ENCODE data around the gene KRT9. TPM values are rescaled to one million over a fixed set of nuclear protein-coding genes. Genes with fewer than 3 reads are reported as not detected.
A peak's percentile ranks its signal among the peaks of the same experiment; 100 is the strongest.

The KRT9 gene
- total RNA-seq, 1 experiment from 2014 or later, result not detected

DNA sequence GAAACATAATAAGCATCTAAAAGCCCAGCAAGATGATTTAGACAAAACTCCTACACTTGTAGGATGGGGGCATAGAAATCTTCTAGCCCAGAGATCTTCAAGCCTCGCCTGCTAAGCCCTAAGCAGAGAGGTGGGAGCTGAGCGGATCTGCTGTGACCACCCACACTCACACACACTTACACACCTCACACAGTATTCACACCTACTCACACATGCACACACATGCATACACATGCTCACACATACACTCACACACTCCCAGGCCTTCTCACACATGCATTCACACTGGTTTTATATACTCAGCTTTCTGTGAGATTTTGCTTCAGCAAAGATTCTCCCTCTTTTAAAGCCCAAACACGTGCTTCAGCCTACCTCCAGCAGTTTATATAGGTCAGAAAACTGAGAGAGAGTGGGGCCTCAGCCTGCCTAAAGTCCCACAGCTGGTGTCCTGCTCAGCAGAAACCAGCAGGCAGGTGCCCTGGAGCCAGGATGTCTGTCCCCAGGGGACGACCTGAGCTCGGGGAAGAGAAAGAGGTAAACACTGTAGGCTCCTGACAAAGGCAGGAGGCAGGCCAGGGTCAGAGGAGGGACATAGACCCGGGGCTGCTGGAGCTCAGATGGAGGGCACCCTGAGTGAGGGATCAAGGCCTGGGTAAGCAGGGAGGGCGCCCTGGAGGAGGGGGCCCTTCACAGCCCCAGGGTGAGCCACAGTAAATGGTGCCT lies 31.7 kb downstream of the KRT9 start:
- H3K27ac ChIP-seq, result no peak overlapping the region
- H3K9me3 ChIP-seq (replicated peaks), result no peaks in the 10 kb centered on the region
- no peak overlapping the region for H3K4me3 ChIP-seq
- H3K27me3 ChIP-seq (replicated peaks), result no peaks in the 10 kb centered on the region
- no peak for DNase-seq (ENCODE audit: low read depth in 1 of 2, low spot score in 2 of 2)
- H3K4me1 ChIP-seq (replicated peaks), result peaks cover 13% of the 10 kb centered on the region
- H3K36me3 ChIP-seq, result no peaks in the 10 kb centered on the region

DNA sequence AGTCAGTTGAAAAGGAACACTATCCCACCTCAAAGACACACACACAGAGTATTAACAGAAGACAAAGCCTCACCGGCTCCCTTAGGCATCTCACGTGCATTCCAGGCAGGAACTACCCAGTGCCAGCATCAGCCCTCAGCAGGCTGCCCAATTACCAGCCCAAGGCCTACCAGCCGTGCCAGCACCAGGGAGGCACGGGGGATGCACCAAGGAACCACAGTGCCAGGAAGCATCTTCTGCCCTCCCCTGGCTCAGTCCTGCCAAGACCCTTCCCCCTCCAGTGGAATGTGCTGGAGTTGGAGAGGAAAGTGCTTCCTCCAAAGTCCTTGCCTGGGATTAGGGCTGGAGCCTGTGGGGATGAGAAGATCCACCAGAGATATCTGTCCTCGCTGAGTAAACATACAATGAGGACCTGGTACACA lies 32.8 kb downstream of the KRT9 start:
- Histone ChIP-seq H3K27ac (peak overlapping the region; percentile 4; the same call in 1 of the 2 replicates), H3K36me3 (no peaks in the 10 kb centered on the region), H3K27me3 (replicated peaks) (no peaks in the 10 kb centered on the region), H3K4me1 (replicated peaks) (peaks cover 13% of the 10 kb centered on the region), H3K9me3 (replicated peaks) (no peaks in the 10 kb centered on the region), H3K4me3 (no peak overlapping the region)
- no peak for DNase-seq (ENCODE audit: low read depth in 1 of 2, low spot score in 2 of 2)

DNA sequence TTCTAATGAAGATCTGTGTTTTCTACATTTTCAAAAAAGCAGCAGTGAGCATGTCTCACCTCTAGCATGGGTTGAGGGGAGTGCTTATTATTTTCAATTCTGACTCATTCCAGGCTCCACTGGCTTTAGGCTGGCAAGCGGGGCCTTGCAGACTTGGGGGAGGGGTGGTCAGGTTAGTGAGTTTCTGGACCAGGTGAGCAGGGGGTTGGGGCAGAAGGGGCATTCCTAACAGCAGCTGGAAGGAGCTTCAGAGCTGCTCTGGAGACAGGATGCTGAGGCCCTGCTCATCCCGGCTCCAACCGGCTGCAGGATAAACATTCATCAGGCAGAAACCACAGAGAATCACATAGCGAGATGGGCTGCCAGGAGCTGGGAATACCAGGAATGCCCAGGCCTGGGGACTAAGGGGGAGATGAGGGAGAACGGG lies 33.3 kb downstream of the KRT9 start:
- peaks cover 13% of the 10 kb centered on the region for H3K4me1 ChIP-seq (replicated peaks)
- H3K4me3 ChIP-seq, result no peak overlapping the region
- H3K36me3 ChIP-seq, result no peaks in the 10 kb centered on the region
- no peaks in the 10 kb centered on the region for H3K27me3 ChIP-seq (replicated peaks)
- peak overlapping the region; percentile 4; the same call in 1 of the 2 replicates for H3K27ac ChIP-seq
- DNase-seq (ENCODE audit: low read depth in 1 of 2, low spot score in 2 of 2), result no peak
- H3K9me3 ChIP-seq (replicated peaks), result no peaks in the 10 kb centered on the region

- Histone ChIP-seq H3K9me3 (replicated peaks) (no peaks in the 10 kb centered on the region), H3K27ac (no peak overlapping the region), H3K4me1 (replicated peaks) (peaks cover 13% of the 10 kb centered on the region), H3K4me3 (no peak overlapping the region), H3K27me3 (replicated peaks) (no peaks in the 10 kb centered on the region), H3K36me3 (no peaks in the 10 kb centered on the region)
- no peak for DNase-seq (ENCODE audit: low read depth in 1 of 2, low spot score in 2 of 2)
These were observed 33.9 kb downstream of the KRT9 start for GRCh38 chr17:41537990-41538389.

DNA sequence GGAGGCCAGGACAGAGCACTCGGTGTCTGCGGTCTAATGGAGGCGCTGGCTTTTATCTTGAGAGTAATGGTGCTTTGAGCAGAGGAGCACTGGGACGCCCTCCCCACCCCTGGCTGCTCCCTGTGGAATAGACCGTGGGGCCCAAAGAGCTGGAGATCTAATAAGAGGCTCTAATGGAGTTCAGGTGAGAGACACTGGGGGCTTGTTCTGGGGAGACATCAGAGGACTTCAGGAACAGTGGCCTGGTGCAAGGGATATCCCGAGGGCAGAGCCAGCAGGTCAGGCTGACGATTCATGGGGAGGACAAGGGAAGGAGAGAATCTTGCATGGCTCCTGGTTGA lies 34.3 kb downstream of the KRT9 start:
- Histone ChIP-seq H3K27me3 (replicated peaks) (no peaks in the 10 kb centered on the region), H3K4me3 (no peak overlapping the region), H3K27ac (no peak overlapping the region), H3K9me3 (replicated peaks) (no peaks in the 10 kb centered on the region), H3K4me1 (replicated peaks) (peaks cover 13% of the 10 kb centered on the region), H3K36me3 (no peaks in the 10 kb centered on the region)
- no peak for DNase-seq (ENCODE audit: low read depth in 1 of 2, low spot score in 2 of 2)

- DNase-seq (ENCODE audit: low read depth in 1 of 2, low spot score in 2 of 2), result no peak
These were observed 34.9 kb downstream of the KRT9 start for GRCh38 chr17:41536741-41537613.

DNA sequence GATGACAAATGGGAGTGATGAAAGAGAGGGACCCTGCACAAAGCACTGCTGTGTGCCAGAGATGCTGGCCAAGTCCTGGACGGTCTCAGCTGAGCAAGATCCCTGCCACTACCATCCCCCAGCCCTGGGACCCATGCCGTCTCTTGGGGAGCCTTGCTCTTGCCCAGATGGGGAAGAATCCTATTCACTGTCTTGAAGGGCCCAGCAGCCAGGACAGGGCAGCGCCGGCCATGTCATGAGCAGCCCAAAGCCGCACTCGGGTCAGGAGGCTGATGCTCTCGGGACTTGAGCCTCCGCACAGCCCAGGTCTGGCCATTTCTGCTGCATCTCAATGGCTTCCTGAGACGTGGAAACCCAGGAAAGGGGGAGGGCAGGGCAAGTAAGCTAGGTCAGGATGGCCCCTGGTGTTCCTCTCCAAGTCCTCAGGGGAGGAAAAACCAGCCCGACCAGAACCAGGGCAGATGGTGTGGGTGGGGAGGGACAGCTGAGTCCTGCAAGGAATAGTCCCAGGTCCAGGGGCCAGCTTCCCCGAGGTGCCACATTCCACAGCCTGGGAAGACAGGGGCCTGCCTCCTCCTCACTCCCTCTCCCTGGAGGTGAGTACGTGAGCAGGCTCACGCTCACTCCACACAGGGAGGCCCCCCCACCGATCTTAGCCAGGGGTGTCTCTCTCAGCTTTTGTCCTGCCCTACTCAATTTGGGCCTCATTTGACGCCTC lies 35.9 kb downstream of the KRT9 start:
- H3K4me1 ChIP-seq (replicated peaks), result peaks cover 14% of the 10 kb centered on the region
- H3K9me3 ChIP-seq (replicated peaks), result no peaks in the 10 kb centered on the region
- H3K36me3 ChIP-seq, result no peaks in the 10 kb centered on the region
- H3K4me3 ChIP-seq, result no peak overlapping the region
- H3K27me3 ChIP-seq (replicated peaks), result no peaks in the 10 kb centered on the region
- no peak for DNase-seq (ENCODE audit: low read depth in 1 of 2, low spot score in 2 of 2)
- no peak overlapping the region for H3K27ac ChIP-seq

More at GRCh38 chr17:41536741-41537613, 34.9 kb downstream of the KRT9 start:
- Histone ChIP-seq H3K9me3 (replicated peaks) (no peaks in the 10 kb centered on the region), H3K27me3 (replicated peaks) (no peaks in the 10 kb centered on the region), H3K4me1 (replicated peaks) (peaks cover 13% of the 10 kb centered on the region), H3K36me3 (no peaks in the 10 kb centered on the region), H3K27ac (no peak overlapping the region), H3K4me3 (no peak overlapping the region)

GRCh38 chr17:41534899-41535546 lies 36.8 kb downstream of the KRT9 start:
- H3K36me3 ChIP-seq, result no peaks in the 10 kb centered on the region
- no peak for DNase-seq (ENCODE audit: low read depth in 1 of 2, low spot score in 2 of 2)
- no peaks in the 10 kb centered on the region for H3K27me3 ChIP-seq (replicated peaks)
- no peak overlapping the region for H3K27ac ChIP-seq
- peaks cover 23% of the 10 kb centered on the region for H3K4me1 ChIP-seq (replicated peaks)
- no peaks in the 10 kb centered on the region for H3K9me3 ChIP-seq (replicated peaks)
- H3K4me3 ChIP-seq, result no peak overlapping the region

- Histone ChIP-seq H3K9me3 (replicated peaks) (no peaks in the 10 kb centered on the region), H3K4me1 (replicated peaks) (peaks cover 26% of the 10 kb centered on the region), H3K27me3 (replicated peaks) (no peaks in the 10 kb centered on the region), H3K4me3 (no peak overlapping the region), H3K27ac (no peak overlapping the region), H3K36me3 (no peaks in the 10 kb centered on the region)
- no peak for DNase-seq (ENCODE audit: low read depth in 1 of 2, low spot score in 2 of 2)
These were observed 38.2 kb downstream of the KRT9 start for GRCh38 chr17:41533613-41534012.

GRCh38 chr17:41532947-41533570 lies 38.8 kb downstream of the KRT9 start:
- Histone ChIP-seq H3K4me1 (replicated peaks) (peaks cover 22% of the 10 kb centered on the region), H3K9me3 (replicated peaks) (no peaks in the 10 kb centered on the region), H3K36me3 (no peaks in the 10 kb centered on the region), H3K4me3 (no peak overlapping the region), H3K27ac (no peak overlapping the region), H3K27me3 (replicated peaks) (no peaks in the 10 kb centered on the region)
- no peak for DNase-seq (ENCODE audit: low read depth in 1 of 2, low spot score in 2 of 2)

GRCh38 chr17:41531993-41532392 lies 39.9 kb downstream of the KRT9 start:
- no peak overlapping the region for H3K27ac ChIP-seq
- H3K4me3 ChIP-seq, result no peak overlapping the region
- peaks cover 22% of the 10 kb centered on the region for H3K4me1 ChIP-seq (replicated peaks)
- H3K36me3 ChIP-seq, result no peaks in the 10 kb centered on the region
- H3K27me3 ChIP-seq (replicated peaks), result no peaks in the 10 kb centered on the region
- DNase-seq (ENCODE audit: low read depth in 1 of 2, low spot score in 2 of 2), result no peak
- no peaks in the 10 kb centered on the region for H3K9me3 ChIP-seq (replicated peaks)

DNA sequence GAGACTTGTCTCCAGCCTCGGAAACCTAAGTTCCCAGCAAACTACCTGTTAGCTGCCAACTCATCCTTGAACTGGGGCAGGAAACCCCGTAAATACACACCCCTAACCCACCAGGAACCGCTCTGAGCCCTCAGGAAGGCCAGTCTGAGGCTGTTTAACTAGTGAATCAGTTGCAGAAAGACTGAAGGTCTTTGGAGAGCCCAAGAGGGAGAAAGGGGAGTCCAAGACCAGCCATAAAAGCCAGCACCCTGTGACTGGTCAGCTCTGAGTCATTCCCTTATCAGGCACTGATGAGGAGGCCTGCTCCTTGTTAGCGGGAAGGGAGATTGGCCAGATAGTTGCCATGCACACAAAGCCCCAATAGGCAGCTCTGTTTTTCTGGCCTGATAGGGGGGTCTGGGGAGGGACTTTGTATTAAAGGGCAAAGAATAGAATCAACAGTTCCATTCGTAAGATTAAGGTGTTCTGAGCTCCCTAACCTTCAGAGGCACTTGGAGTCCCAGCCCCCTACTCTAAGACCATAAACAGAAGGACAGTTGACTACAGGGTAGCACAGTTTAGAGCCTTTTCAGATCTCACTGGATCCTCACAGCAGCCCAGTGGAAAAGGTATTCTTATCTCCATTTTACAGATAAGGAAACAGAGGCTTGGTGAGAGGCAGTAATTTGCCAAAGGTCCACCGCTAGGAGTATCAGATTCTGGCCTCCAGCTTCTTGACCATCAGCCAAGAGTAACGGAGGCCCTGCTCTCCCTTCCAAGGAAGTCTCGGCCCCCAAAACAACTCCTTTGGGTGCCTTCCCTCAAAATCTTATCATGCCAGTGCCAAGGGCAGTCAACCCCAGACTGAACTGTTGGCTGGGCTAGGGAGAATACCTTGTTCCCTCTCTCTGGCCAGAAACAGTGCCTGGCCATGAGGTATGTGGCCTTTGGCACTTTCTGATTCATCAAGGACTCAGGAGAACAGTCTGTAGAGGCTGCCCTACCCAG lies 41.5 kb downstream of the KRT9 start:
- Histone ChIP-seq H3K27ac (peak overlapping the region; percentile 28), H3K36me3 (no peaks in the 10 kb centered on the region), H3K4me3 (no peak overlapping the region), H3K27me3 (replicated peaks) (no peaks in the 10 kb centered on the region), H3K9me3 (replicated peaks) (no peaks in the 10 kb centered on the region), H3K4me1 (replicated peaks) (peaks cover 22% of the 10 kb centered on the region)
- peak; percentile 65 to 80 for DNase-seq (ENCODE audit: low read depth in 1 of 2, low spot score in 2 of 2)

Data from SJSA1 (cell line).